HG02610 (cell line): ENCODE data around the gene LRP2.
A peak's percentile ranks its signal among the peaks of the same experiment; 100 is the strongest.
"Not testable (repeated sequence)": the region's sequence is repeated elsewhere in the genome, so short reads cannot be mapped to it uniquely, and the experiment has no call there.

Experiments
- ATAC-seq: cut with Tn5 transposase; IDR thresholded peaks from one replicate; pipeline ENCODE4 v1.9.1; 2021; ENCODE audit warnings: mild to moderate bottlenecking, moderate library complexity; ENCODE audit not compliant: unreplicated experiment

The LRP2 gene

DNA sequence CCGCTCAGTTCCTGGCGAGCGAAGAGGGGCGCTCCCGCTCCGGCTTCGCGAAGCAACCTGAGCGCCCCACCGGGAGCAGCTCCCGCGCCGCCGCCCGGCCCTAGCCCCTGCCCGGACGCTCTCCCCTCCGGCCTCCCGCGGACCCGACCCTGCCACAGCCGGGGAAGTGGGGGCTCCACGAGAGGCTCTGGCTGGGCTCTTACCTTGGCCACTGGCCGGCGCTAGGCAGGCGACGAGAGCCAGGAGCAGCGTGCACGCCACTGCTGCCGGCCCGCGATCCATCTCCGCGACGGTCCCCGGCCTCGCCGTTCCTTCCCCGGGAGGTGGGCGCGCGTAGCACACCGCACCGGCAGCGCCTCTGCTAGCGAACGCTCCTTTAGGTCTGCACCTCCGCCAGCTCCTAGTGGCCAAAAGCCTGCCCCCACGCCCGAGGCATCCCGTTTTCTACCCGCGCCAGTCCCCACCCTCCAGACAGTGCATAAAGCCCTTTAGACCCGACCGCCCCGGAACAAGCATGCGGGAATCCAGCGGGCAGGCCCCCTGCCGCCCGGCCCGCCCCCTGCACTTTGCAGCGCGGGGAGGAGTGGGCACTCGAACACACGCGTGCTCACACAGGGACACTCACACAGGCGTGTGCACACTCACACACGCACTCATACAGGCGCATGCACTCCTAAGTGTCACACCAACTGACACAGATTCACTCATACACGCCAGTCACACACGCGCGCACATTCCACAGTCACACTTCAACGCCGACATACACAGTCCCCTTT lies at the start of gene LRP2:
TSS of gene LRP2 (minus strand) at position 417 of the 776 bp plus-strand sequence. CDS start at position 282, 135 bp downstream.
- no peak for ATAC-seq

DNA sequence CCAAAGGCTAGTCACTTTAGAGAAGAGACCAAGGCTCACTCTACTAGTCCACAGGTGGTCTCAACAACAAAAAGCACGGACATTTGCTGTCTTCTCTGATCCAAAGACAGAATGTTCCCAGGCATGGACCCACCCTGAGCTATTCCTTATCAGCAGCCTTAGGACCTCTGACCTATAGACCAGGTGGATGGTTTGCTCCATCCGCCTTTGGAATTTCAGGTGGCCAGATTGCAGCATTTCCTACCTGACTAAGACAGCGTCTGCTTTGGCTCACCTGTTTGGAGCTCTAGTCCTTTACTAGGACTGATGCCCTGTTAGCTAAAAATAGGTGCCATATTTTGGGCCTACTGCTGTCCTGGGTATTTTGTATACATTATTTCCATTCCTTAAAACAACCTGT lies 44.6 kb upstream of the LRP2 start:
- ATAC-seq: no peak

DNA sequence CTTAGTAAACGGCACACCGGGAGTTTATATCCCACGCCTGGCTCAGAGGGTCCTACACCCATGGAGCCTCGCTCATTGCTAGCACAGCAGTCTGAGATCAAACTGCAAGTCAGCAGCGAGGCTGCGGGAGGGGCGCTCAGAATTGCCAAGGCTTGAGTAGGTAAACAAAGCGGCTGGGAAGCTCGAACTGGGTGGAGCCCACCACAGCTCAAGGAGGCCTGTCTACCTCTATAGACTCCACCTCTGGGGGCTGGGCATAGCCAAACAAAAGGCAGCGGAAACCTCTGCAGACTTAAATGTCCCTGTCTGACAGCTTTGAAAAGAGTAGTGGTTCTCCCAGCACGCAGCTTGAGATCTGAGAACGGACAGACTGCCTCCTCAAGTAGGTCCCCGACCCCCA lies 37.2 kb upstream of the LRP2 start:
- not testable (repeated sequence) for ATAC-seq

DNA sequence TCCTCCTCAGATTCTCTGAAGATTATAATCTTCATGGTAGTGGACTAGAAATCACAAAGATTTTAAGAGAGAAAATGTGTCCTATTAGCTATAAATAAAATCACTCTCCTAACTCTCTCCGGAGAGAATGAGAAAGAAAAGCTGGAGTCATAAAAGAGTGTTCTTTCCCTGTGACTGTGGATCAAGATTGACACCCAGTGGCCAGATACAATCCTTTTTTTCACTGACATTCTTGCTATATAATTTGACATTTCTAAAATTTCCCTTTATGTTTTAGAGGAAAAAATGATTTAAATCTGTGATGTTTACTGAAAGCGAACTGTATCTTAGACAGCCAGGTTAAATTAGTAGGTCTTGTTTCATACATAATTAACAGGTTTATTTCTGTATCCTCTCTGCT lies 35.4 kb upstream of the LRP2 start:
- no peak for ATAC-seq

DNA sequence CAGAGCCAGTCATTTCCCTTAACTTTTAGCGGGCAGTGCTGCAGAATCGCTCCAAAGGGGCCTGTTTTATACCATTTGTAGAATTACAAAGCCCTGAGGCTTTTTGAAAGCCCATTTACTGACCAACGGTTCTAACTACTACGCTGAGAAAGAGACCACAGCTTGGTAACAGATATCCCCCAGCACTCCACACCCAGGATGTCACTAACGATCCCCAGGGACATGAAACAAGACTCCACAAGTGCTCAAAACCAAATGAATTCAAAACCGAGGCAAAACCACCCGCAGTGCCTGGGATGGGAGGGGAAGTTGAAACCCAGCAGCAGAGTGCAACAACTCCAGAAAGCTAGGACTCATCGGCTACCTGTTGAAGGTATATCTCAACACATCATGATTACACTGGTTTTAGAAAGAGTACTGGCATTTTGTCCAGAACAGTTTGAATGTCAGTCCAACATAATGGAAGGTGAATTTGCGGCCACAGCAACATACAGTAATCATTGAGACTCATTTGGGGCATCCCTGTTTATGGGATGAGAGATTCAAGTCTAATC lies 33.6 kb upstream of the LRP2 start:
- ATAC-seq: no peak

DNA sequence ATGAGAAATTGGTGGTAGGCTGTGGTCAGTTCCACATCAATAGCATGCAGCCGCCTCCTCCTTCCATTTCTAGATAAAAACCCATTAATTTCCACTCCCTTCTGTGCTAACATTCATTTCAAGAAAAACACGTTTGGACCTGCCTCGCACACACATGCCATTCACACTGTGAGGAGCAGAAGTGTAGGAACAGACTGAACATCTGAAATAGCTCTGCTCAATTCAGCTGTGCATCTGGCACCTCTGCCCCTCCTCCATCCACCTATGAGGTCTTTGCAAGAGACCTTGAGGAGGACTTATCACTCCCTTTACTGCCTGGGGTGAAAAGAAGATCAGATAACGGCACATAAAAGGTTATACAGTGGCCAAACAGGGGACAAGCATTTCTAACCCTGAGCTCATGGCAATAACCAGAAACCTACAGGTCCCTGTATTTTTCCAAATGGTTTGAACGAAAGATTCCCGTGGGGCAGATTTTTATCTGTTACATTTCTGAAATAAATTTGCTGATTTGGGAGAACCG lies 30.8 kb upstream of the LRP2 start:
- ATAC-seq: peak; percentile 71

DNA sequence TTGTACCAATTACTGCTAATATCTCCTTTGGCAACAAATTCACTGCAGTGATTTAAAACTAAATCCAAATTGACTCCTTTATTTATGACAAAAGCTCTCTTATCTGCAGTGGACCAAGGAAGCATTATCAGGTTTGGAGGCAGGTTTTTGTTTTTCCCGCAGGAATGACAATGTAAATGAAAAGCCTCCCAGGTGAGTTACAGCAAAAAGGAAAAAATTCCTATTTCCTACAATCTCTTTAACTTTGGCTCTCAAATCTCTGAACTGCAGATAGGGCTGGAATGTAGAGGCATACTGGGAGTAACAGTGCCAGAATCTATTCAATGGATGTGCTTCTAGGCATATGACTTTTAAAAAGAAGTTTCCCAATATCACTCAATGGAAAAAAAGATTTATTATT lies 28.9 kb upstream of the LRP2 start:
- ATAC-seq: no peak

DNA sequence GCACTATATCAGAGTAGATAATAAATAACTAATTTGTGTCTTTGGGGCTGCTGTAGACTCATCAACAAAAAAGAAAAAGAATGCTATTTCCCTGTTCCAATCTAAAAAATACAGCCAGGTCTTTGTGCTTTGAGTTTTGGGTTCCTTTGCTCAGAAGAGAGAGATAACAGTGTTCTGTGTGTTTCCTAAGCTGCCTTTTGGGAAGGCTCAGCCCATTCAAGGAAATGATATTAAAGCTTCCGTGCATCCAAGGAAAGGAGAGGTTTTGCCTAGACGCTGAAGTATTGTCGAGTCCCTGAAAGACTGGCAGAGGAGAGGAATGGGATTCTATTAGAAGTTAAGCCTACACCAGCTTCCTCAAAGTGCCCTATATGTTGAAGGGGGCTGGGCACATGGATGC lies 25.8 kb upstream of the LRP2 start:
- ATAC-seq: no peak

DNA sequence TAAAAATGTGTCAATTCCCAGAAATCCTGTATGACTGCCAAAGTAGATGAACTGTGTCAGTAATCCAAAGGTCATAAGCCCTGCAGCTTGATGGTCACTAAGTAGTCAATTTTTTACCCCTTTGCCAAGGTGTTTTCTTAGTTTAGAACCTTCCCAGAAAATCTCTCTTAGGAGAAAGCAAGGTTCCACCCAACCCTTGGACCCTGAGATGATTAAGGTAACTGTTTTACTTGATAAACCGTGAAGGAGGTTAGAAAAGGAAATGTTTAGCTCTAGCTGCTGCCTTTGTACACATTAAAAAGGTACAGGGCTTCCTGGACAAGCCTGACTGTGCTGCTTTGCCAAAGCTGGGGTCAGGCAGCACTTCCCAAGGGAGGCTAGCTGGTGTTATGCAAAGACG lies 24.4 kb upstream of the LRP2 start:
- no peak for ATAC-seq

DNA sequence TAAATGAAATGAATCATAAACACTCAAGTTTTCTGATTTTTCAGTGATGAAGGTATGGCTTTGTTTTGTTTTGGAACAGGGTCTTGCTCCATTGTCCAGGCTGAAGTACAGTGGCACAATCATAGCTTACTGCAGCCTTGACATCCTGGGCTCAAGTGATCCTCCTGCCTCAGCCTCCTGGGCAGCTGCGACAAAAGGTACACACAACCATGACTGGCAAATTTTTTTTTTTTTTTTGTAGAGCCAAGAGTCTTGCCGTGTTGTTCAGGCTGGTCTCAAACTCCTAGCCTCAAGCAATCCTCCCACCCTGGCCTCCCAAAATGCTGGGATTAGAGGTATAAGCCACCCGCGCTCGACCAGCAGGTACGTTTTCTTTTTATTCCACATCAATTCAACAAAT lies 22.5 kb upstream of the LRP2 start:
- no peak for ATAC-seq

DNA sequence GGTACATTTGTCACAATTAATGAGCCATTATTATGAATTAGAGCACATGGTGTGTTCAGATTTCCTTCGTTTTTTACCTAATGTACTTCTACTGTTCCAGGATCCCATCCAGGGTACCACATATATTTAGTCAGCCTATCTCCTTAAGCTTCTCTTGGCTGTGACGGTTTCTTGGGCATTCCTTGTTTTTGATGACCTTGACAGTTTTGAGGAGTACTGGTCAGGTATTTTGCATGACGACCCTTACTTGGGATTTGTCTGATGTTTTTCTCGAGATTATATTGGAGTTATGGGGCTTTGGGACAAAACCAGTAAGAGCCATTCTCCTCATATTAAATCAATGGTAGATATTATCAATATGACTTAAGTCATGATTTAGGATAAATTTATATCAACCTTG lies 10.2 kb upstream of the LRP2 start:
- ATAC-seq: no peak

DNA sequence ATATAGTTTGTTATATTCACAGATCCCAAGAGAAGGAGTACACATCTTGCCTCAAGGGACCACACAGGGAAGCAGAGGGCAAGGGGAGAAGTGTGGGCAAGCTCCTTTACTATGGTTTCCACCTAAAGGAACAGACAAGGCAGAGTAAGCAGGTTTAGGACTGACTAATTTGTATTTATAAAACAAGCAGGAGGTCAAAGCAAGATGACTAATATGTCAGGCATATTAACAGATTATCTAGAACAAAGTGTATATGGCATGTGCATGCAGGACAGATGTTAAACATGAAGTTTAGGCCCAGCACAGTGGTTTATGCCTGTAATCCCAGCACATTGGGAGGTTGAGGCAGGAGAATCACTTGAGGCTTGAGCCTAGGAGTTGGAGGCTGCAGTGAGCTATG lies 3.7 kb upstream of the LRP2 start:
- no peak for ATAC-seq

DNA sequence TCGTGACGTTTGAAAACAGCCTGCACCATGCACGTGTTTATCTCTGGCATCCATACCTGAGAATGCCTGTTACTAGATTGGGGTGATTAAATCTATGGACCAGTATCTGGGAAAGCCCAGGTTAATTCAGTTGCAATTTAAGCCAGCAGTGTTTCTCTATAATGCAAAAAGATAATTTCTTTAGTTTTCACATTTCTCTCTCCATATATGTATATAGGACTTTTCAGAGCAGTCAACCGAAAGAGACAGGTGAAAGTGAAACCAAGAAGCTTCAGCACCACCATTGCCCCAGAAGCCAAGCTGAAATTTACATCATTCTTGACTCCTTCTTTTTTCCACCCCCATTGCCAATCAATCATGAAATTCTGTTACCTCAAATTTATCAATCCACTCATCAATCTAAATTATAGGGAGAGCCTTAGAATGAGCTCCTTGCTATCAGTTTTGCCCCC lies 2.7 kb upstream of the LRP2 start:
- ATAC-seq: peak; percentile 58

DNA sequence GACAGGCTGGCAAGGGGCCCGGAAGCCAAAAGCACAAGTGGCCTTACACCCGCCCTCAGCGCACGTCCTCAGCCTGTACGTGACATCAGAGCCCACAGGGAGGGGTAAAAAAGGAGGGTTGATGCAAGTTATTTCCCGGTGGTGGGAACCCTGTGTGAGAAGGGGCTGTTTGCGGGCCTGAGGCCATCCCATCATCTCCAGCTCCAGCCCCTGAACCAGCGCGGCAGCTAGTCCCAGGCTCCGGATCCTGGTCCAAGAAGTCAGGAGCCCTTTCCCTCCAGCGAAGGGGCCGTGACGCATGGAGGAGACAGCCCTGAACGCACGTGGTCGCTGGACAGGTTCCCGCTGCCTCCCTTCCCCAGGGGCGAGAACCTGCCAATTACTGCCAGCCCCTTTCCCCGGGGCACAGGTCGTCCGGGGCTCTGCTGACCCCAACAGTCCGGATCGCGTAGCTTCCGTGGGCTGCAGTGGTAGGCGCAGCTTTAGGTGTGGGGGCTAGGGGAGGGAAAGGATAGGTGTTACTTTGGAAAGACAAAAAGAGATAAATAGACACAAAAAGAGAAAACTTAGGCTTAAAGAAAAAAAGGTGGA lies 1.3 kb upstream of the LRP2 start:
- ATAC-seq: no peak

DNA sequence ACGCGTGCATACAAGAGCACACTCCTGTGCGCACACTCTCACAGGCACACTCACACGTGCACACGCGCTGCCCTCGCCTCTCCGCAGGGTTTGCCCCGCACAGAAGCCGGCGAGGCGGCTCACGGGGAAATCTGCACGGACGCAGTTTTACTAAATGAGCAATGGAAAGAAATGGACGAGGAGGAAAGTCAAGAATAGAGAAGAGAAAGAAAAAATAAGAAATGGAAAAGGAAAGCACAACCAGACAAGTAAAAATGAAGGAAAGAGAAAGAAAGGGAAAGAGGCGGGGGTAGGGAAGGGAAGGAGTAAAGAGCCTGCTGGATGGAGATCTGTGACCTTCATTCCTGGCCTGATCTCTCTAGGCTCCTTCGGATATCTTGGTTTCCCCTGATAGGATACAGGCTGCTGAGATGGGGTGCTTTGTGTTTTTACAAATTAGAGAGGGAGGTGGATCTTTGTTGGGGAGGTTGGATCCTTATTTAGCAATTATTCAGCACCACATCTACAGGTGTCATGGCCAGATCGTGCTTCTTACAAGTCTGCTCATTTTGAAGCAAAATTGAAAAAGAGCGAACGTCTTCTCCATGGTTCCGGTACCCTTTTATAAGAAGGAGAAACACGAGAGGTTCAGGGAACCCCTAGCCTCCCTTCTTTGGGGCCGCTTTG lies 693 bp upstream of the LRP2 start:
- ATAC-seq: no peak

DNA sequence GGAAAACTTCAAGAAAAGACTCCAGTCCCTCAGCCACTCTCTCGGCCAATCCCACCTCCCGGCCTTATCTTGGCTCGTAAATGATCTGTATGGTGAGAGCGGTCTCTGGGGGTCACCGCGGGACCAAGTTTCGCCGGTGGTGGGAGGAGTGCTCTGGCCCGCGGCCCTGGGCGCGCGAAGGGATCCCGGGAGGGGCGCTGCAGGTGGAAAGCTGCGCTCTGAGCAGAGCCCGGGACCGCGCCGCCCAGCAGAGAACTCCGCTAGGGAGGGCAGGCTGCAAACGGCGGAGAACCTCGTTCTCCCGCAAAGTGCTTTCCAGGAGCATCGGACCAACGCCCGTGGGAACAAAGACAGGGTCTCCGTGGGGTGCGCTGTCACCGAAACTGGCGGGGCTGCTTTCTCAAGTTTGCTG lies 622 bp downstream of the LRP2 start:
- ATAC-seq: no peak

DNA sequence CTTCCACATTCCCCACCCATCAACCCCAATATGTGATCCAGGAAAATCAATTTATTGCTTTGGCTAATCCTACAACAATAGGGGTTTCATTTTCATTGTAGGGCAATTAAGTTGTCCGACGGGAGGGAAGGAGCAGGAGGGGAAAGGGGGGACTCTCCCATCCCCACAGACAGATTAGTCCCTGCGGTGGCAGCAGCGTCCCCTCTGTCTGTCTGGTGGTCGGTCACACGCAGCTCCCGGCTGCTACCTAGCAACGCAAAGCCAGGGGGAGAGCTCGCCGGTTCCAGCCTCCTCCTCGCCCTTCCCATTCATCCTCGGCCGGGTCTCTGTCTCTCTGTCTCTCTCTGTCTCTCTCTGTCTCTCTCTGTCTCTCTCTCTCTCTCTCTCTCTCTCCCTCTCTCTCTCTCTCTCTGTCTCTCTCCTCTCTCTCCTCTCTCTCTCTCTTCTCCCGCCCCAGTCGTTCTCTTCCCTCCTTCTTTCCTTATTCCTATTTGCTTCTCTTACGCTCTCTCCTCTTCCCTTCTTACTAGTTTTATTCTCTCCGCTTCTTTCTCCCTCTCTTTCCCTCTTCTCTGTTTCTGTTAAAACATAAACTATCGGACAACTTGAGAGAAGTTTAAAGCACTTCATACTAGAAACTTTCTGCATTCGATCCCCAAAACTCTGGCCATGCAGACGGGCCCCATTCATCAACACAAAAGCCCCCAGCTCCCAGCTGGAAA lies 1.2 kb downstream of the LRP2 start:
- ATAC-seq: no peak

DNA sequence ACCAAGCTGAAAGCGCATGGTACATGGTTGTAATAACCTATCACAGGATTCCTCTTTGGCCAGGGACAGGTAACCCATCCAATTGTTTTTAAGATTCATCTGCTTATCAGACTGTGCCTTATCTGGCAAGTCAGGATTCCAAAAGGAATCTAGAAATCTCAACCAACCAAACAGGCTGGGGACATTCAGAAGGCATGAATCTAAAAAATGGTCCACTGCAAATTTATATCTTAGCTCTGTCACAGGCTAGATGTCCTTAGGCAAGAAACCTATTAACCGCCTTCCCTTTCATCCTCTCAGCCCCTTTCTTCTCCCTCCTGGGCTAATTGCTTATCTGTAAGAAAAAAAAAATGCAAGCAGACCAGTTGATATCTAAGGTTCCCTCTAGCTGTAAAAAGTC lies 4.3 kb downstream of the LRP2 start:
- no peak for ATAC-seq

DNA sequence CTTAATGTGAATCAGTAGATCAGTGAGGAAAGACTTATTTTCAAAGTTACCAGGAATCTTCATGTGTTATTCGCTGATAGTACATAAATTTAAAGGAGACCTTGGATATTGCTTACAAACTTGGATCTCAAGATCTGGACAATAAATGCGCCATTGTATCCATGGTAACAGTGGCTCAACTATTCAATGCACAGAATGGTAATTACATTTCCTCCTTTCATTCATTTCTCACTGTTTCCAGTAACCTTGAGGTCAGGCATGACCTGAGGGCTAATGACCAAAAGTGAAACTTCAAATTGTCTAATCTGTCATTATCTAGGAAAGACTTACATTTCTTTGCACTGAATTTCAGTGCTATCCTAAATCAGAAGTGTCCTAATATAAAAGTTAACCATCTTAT lies 8.1 kb downstream of the LRP2 start:
- ATAC-seq: no peak

DNA sequence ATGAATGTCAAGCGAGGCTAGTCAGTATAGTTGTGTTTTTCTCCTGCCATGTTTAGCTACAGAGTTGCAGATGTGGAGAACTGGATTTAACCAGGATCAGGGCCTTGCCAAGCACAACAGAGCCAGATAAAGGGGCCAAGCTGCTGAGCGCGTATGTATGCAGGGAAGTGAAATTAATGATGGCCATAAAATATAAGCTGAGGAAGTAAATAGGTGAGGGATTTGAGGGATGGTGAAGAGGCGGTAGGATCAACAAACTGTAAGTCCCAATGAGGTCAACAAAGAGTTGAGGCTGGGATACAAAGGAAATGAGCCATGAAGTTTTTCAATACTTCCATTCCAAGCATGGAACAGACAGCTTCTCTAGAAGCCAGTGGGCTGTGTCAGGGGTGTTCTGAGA lies 10.6 kb downstream of the LRP2 start:
- ATAC-seq: no peak

DNA sequence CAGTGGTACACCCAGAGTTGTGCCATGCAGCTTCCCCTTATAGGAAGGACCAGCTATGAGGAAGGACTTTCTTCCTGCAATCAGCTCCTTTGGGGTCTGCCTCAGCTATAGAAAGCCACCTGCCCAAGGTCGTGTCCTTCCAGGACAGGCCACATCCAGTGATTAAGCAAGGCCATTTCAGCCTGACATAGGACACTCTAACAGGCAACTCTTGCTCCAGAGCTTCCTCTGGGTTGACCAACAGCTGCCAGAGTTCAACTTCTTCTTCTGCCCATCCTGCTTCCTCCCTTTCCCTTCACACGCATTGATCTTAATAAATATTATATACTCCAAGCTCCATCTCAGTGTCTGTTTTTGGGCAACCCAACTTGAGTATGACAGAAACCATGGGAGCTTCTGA lies 12.8 kb downstream of the LRP2 start:
- no peak for ATAC-seq
